Activated gamma-delta T cell treated with anti-CD3 and anti-CD28 coated beads, Interleukin-2, amount 50 U/mL, for 16 hours (primary cell): ENCODE results near the gene FDX1.

Source experiments
- DNase-seq: peaks from one replicate; pipeline ENCODE4 v3.0.0-alpha.2; 2020; ENCODE audit warnings: low read depth

Gene FDX1

DNA sequence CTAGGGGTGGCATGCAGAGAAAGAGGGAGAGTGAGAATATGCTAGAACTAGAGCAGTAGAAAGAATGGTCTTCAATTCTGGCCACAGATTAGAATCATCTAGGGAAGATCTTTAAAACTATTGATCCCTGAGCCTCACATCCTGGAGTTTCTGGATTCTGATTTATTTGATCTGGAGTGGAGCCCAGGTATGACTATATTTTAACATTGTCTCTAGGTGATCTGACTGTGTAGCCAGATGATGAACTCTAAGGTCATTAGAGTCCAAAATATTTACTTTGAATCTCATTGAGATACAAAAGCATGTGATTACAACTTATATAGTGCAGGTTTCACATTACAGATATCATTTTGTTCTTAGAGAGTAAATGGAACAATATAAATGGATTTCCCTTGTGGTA lies 79.7 kb downstream of the FDX1 start:
- no peak for DNase-seq

GRCh38 chr11:110512026-110512425 lies 82.3 kb downstream of the FDX1 start:
- no peak for DNase-seq

DNA sequence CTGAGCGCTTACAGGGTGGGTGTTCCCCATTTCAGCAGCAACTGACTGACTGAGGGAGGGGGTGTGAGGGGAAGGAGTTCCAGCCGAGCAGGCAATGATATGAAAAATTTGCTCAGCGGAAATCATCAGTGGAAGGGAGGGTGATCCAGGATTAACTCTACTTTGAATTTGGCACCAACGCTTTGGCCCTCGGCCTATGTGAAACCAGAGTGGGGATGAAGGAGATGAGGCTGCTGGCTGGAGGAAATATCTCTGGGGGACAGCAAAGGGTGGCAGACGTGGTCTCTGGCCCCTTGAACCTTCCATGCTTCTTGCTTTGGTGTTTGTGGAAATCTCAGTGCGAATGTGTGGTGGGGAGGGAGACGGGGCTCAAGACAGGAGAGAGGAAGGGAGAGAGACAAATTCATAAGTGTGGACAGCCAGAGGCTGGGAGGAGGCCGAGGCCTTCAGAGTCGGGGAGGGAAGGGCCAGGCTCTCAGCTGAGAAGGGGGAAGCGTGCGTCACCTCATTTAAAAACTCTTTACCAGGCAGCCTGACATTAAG lies 83.6 kb downstream of the FDX1 start:
- DNase-seq: no peak

DNA sequence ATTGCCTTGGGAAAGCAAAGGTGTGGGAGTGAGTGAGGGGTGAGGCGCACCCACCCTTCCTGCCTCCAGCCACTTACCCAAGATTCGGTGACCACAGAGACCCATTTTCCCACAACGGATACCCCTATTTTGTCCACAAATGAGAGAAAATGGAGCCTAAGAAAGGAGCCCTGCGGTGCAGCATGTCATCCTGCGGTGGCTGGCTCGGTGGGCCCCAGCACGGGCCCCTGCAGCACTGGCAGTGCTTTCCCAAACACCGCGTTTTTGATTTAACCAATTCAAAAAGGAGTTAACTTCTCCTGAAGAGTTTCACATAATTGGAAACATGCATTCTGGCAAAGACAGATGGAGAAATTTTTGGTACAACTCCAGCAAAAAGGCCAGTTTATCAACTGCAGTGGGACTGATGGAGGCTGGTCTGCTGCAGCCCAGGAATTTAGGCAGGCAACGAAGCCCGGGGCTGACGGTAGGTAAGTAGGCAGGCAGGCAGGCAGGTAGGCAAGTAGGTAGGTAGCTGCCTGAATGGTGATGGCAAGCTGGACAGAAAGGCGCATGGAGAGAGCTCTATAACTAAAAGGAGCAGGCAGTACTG lies 84.2 kb downstream of the FDX1 start:
- no peak for DNase-seq
